IPS-18a (cell line): ENCODE data around the gene MAJIN.

Source experiments
- H3K27ac ChIP-seq: one replicate; pipeline ENCODE4 v1.5.1; 2013; ENCODE audit warnings: low read length
- H3K27me3 ChIP-seq: one replicate; pipeline ENCODE4 v1.6.1; 2013; ENCODE audit warnings: mild to moderate bottlenecking, low read length; ENCODE audit not compliant: control insufficient read depth, insufficient read depth
- H3K36me3 ChIP-seq: one replicate; pipeline ENCODE4 v1.6.1; 2013; ENCODE audit warnings: low read depth, low read length; ENCODE audit not compliant: control insufficient read depth
- H3K4me1 ChIP-seq: one replicate; pipeline ENCODE4 v1.6.1; 2013; ENCODE audit warnings: low read depth, low read length; ENCODE audit not compliant: control insufficient read depth
- H3K4me3 ChIP-seq: one replicate; pipeline ENCODE4 v1.5.1; 2013; ENCODE audit warnings: low read length
- H3K9ac ChIP-seq: one replicate; pipeline ENCODE4 v1.6.1; 2013; ENCODE audit warnings: mild to moderate bottlenecking, low read length, moderate library complexity
- H3K9me3 ChIP-seq: one replicate; pipeline ENCODE4 v1.6.1; 2013; ENCODE audit warnings: low read depth, low read length; ENCODE audit not compliant: control insufficient read depth

MAJIN gene

DNA sequence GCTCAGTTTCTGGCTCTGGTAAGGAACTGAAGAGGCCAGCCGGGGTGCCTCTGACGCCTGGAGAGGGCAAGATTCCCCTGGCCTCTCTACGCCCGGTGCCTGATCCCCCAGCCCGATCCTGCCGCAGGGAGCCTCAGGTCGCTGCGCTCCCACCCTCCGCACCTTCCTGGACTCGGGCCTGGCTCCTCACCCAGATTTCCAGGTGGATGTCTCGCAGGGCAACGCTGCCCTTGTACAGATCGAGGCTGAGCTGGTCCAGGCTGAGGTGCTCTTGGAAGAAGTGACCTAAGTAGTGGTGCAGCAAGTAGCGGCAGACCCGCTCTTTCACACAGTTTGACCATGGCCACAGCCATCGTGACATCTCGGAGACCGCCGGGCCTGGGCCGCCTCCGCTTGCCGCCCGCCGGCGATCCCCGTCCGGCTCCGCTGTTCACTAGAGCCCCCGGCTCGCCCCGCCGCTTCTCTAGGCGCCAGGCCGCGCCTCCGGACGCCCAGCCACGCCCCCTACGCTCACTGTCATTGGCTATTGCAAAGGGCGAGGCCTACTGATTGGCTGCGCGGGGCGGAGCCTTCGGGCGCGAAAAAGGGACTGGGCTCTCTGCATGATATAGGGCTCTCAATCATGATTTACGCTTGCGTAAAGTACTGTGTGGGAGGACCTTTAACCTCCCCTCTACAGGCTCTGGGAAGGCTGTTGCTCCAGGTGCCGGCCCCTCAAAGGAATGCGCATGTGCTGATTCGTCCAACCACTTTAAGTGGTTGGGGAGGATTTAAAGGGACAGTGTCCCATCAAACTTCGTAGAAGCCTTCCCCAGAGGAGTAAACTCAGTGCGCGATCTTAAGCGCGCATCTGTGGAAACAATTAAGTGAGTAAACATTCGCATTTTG is 54.9 kb downstream of the MAJIN start, which contains the start of gene ATG2A:
TSS of gene ATG2A (minus strand) at position 435 of the 888 bp plus-strand sequence. CDS start at position 361, 74 bp downstream.
- H3K4me3 ChIP-seq, result peak within 1 kb of the TSS; percentile 87
- peak within 1 kb of the TSS; percentile 76 for H3K27ac ChIP-seq
- no peaks in the 10 kb centered on the region for H3K9me3 ChIP-seq
- no peaks in the 10 kb centered on the region for H3K27me3 ChIP-seq
- peaks cover 9% of the 10 kb centered on the region for H3K4me1 ChIP-seq
- peaks cover 8% of the 10 kb centered on the region for H3K36me3 ChIP-seq
- H3K9ac ChIP-seq, result peak within 1 kb of the TSS; percentile 84

- Histone ChIP-seq H3K4me1 (peaks cover 9% of the 10 kb centered on the region), H3K27ac (no peak overlapping the region)
These were observed 55.7 kb downstream of the MAJIN start for GRCh38 chr11:64916040-64916774.

DNA sequence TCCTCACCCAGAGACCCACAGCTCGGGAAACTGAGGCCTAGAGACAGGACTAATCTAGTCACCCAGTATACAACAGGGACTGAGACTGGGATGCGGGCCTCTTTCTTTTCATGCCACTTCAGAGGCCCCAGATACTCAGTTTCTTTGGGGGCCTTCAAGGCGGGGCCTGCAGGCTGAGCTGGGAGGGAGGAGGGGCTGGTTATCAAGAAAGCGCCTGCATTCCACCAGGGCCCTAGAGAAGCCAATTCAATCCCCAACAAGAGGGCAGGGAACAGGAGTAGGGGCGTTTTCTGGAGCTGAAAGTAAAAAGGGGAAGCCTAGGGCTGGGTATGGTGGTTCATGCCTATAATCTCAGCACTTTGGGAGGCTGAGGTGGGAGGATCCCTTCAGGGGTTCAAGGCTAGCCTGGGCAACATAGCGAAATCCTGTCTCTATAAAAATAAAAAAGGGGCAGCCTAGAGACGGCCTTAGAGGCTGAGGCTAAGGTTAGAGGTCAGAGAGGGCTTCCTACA is 56.5 kb downstream of the MAJIN start:
- peaks cover 9% of the 10 kb centered on the region for H3K4me1 ChIP-seq
- H3K27me3 ChIP-seq, result no peaks in the 10 kb centered on the region
- peaks cover 22% of the 10 kb centered on the region for H3K36me3 ChIP-seq
- H3K9me3 ChIP-seq, result no peaks in the 10 kb centered on the region
- no peak overlapping the region for H3K27ac ChIP-seq
- no peak overlapping the region for H3K9ac ChIP-seq
- H3K4me3 ChIP-seq, result no peak overlapping the region

More at GRCh38 chr11:64916040-64916774, 55.7 kb downstream of the MAJIN start:
- Histone ChIP-seq H3K27me3 (no peaks in the 10 kb centered on the region), H3K9me3 (no peaks in the 10 kb centered on the region), H3K36me3 (peaks cover 16% of the 10 kb centered on the region), H3K9ac (peak overlapping the region; percentile 84), H3K4me3 (peak overlapping the region; percentile 86)

DNA sequence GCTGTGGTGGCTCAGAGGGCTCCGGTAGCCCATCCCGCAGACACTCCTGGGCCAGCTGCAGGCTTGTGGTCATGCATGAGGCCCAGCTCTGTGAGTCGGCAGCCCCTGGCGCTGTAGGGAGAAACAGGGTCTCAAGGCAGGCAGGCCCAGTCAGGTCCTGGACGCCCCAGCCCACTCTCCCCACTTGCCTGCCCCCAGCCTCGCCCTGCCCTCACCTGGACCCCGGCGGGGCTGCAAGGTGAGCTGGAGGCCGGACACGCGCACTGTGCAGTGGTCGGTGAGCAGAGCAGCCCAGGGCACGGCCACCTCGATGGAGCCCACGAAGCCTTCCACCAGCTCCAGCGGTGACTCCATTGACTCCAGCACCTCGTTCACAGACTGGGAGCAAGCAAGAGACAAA is 57.8 kb downstream of the MAJIN start:
- Histone ChIP-seq H3K9ac (no peak overlapping the region), H3K36me3 (peaks cover 22% of the 10 kb centered on the region), H3K27ac (no peak overlapping the region), H3K9me3 (no peaks in the 10 kb centered on the region), H3K27me3 (no peaks in the 10 kb centered on the region), H3K4me3 (no peak overlapping the region), H3K4me1 (peaks cover 9% of the 10 kb centered on the region)

- Histone ChIP-seq H3K4me3 (no peak overlapping the region), H3K9ac (no peak overlapping the region), H3K27ac (no peak overlapping the region), H3K27me3 (no peaks in the 10 kb centered on the region), H3K36me3 (peaks cover 22% of the 10 kb centered on the region), H3K4me1 (peaks cover 9% of the 10 kb centered on the region), H3K9me3 (no peaks in the 10 kb centered on the region)
These were observed 58.7 kb downstream of the MAJIN start for GRCh38 chr11:64913171-64913727.

GRCh38 chr11:64911689-64912088 is 60.2 kb downstream of the MAJIN start:
- no peaks in the 10 kb centered on the region for H3K27me3 ChIP-seq
- peaks cover 5% of the 10 kb centered on the region for H3K4me1 ChIP-seq
- no peaks in the 10 kb centered on the region for H3K9me3 ChIP-seq
- H3K36me3 ChIP-seq, result peaks cover 29% of the 10 kb centered on the region
- no peak overlapping the region for H3K9ac ChIP-seq
- H3K4me3 ChIP-seq, result no peak overlapping the region
- H3K27ac ChIP-seq, result no peak overlapping the region

DNA sequence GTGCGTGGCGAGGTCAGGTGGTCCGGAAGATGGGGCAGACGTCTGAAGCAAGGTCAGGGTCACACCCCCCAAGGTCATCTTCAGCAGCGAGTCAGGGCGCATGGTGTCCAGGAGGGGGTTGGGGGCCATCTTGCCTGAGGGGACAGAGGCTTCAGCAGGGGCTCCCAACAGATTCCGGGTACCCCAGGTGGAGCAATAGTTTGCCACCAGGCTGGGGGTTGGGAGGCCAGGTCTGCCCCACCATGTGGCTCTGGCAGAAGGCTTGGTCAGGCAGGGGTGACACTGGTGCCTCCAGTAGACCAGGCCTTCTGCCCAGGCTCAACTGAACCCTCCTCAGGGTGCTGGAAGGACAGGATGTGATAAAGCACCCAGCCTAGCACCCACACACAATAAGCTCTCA is 60.8 kb downstream of the MAJIN start:
- H3K4me3 ChIP-seq, result no peak overlapping the region
- H3K9me3 ChIP-seq, result no peaks in the 10 kb centered on the region
- H3K9ac ChIP-seq, result no peak overlapping the region
- H3K4me1 ChIP-seq, result peaks cover 5% of the 10 kb centered on the region
- peaks cover 33% of the 10 kb centered on the region for H3K36me3 ChIP-seq
- H3K27ac ChIP-seq, result no peak overlapping the region
- no peaks in the 10 kb centered on the region for H3K27me3 ChIP-seq

DNA sequence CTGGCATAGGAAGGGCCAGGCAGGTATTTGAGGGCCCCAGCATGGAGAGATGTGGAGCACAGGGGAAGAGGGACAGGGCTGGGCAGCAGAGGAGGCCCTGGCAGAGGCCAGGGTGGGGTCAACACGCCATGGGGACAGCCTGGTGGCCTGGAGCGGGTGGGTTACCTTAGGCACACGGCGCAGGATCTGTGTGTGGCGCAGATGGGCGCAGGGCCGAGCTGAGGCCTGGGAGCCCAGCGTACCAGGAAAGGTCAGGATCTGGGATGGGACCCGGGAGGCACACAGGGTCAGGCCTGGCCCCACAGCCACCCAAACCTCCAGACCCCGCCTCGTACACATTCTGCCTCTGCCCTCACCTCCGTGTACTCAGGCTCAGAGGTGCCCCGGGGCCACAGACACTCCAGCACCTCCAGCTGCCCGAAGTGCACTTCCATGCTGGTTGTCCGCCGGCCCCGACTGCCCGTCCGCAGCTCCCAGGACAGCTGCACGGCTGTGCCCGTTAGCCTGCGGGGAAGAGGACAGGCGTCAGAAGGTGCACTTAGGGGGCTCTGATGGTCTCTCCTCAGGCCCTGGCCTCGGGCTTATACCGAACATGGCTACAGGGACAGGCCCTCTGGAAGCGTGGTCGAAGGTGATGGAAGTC is 61.3 kb downstream of the MAJIN start:
- H3K36me3 ChIP-seq, result peaks cover 33% of the 10 kb centered on the region
- H3K9ac ChIP-seq, result no peak overlapping the region
- H3K27ac ChIP-seq, result no peak overlapping the region
- H3K27me3 ChIP-seq, result no peaks in the 10 kb centered on the region
- H3K9me3 ChIP-seq, result no peaks in the 10 kb centered on the region
- H3K4me1 ChIP-seq, result peaks cover under 1% of the 10 kb centered on the region
- H3K4me3 ChIP-seq, result no peak overlapping the region

DNA sequence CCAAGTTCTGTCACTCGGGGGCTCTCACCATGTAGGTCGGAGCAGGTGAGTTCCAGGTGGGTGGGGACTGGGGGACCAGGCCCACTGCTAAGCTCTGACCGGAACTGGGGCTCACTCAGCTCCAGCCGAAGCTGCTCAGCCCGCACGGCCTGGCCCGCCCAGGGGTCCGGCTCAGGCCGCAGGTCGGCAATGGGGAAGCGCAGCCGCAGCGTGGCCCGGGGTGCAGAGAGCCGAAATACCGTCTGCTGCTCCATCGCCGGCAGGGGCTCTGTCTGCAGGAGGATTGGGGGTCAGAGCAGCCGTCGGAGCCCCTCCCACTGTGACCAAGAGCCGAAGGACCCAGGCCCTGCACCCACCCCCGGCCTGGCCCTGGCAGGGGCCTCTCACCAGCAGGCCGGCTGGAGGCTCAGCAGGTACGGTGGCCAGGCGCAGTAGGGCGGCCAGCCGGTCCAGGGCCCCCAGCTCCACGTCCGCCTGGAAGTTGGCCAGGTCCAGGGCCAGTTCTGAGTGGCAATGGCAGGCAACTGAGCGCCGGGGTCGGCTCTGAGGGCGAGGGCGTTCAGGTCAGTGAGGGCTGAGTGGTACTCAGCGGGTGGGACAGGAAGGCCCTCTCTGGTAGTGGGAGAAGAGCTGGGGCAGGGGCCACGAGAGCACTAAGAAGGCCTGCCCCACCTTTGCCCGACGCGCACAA is 62.1 kb downstream of the MAJIN start:
- H3K4me3 ChIP-seq, result no peak overlapping the region
- H3K36me3 ChIP-seq, result peaks cover 33% of the 10 kb centered on the region

DNA sequence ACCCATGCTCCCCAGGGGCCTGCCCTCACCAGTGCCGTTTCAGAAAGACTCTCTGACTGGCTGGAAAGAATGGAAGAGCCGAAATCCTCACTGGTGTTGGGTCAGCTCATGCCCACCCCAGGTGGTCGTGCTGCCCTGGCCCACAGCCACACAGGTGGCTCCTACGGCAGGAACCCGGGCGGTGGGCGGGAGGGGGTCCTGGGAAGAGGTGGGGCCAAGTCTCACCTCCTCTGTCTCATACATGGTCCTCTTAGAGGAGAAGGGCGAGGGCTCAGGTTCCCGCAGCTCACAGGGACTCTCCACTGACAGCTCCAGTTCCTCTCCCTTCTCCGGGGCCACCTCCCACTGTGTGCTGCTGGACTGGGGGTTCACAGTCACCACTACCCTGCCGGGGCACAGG is 63.1 kb downstream of the MAJIN start:
- Histone ChIP-seq H3K36me3 (peaks cover 31% of the 10 kb centered on the region), H3K9ac (no peak overlapping the region)

More for the DNA sequence above, 62.1 kb downstream of the MAJIN start:
- Histone ChIP-seq H3K27ac (no peak overlapping the region), H3K4me1 (no peaks in the 10 kb centered on the region), H3K9ac (no peak overlapping the region), H3K9me3 (no peaks in the 10 kb centered on the region), H3K27me3 (no peaks in the 10 kb centered on the region)

More for the DNA sequence above, 63.1 kb downstream of the MAJIN start:
- no peaks in the 10 kb centered on the region for H3K9me3 ChIP-seq
- H3K4me1 ChIP-seq, result no peaks in the 10 kb centered on the region
- H3K27ac ChIP-seq, result no peak overlapping the region
- no peak overlapping the region for H3K4me3 ChIP-seq
- H3K27me3 ChIP-seq, result no peaks in the 10 kb centered on the region
